HepG2 (cell line): Measurements from ENCODE around the gene SATB2. TPM values are rescaled to one million over a fixed set of nuclear protein-coding genes. Genes with fewer than 3 reads are reported as not detected.

Source experiments
- CBFB ChIP-seq: sonication (generic); formaldehyde crosslinking; IDR thresholded peaks from 2 replicates; pipeline ENCODE4 v1.4.0; 2020; ENCODE audit warnings: missing genetic modification reagents
- CEBPB ChIP-seq: IDR thresholded peaks from 2 replicates; pipeline ENCODE4 v1.6.1; 2011; ENCODE audit warnings: low read depth, low read length, improper control_type of control experiment, borderline replicate concordance
- EP300 ChIP-seq, 3 experiments: sonication (generic) in 1 of 3; formaldehyde crosslinking in 1 of 3; IDR thresholded peaks; 2 replicates each; pipeline versions ENCODE4 v1.5.1 to v1.6.1; 2011 to 2020; ENCODE audit warnings: low read depth in 2 of 3, low read length in 2 of 3, borderline replicate concordance in 1 of 3, improper control_type of control experiment in 1 of 3, mild to moderate bottlenecking in 1 of 3, missing genetic modification reagents in 1 of 3, moderate library complexity in 1 of 3
- ESRRA ChIP-seq: sonication (generic); formaldehyde crosslinking; IDR thresholded peaks from 2 replicates; pipeline ENCODE4 v1.5.1; 2020; ENCODE audit warnings: mild to moderate bottlenecking, low read depth, missing genetic modification reagents
- GLMP ChIP-seq: sonication (generic); formaldehyde crosslinking; IDR thresholded peaks from 2 replicates; pipeline ENCODE4 v1.9.0; 2021; ENCODE audit warnings: missing genetic modification reagents, mild to moderate bottlenecking, borderline replicate concordance
- KLF13 ChIP-seq: sonication (generic); formaldehyde crosslinking; IDR thresholded peaks from 2 replicates; pipeline ENCODE4 v1.4.0; 2020; ENCODE audit warnings: mild to moderate bottlenecking, missing genetic modification reagents
- KMT2B ChIP-seq: IDR thresholded peaks from 2 replicates; pipeline ENCODE4 v1.6.1; 2016; ENCODE audit warnings: missing genetic modification reagents, missing compliant biosample characterization
- PREB ChIP-seq: sonication (generic); formaldehyde crosslinking; IDR thresholded peaks from 2 replicates; pipeline ENCODE4 v1.4.0; 2020; ENCODE audit warnings: missing genetic modification reagents
- RAD51 ChIP-seq: fragments of 450-650 bp; IDR thresholded peaks from 2 replicates; pipeline ENCODE4 v1.6.1; 2016; ENCODE audit warnings: borderline replicate concordance
- RBM39 ChIP-seq: fragments of 200-400 bp; formaldehyde crosslinking; IDR thresholded peaks from one replicate; pipeline ENCODE4 v1.6.1; 2018; ENCODE audit warnings: antibody characterized with exemption, mild to moderate bottlenecking, low read depth, low read length; ENCODE audit not compliant: poor library complexity, severe bottlenecking
- SIX4 ChIP-seq: sonication (generic); formaldehyde crosslinking; IDR thresholded peaks from 2 replicates; pipeline ENCODE4 v1.4.0; 2020; ENCODE audit warnings: missing genetic modification reagents
- SKIL ChIP-seq: sonication (generic); formaldehyde crosslinking; IDR thresholded peaks from 2 replicates; pipeline ENCODE4 v1.8.0; 2022; ENCODE audit warnings: missing genetic modification reagents, mild to moderate bottlenecking, moderate library complexity, borderline replicate concordance
- TAF15 ChIP-seq: fragments of 200-400 bp; formaldehyde crosslinking; IDR thresholded peaks from one replicate; pipeline ENCODE4 v1.6.1; 2018; ENCODE audit warnings: mild to moderate bottlenecking, low read depth, low read length; ENCODE audit not compliant: poor library complexity, severe bottlenecking
- TEAD2 ChIP-seq: sonication (generic); formaldehyde crosslinking; IDR thresholded peaks from 2 replicates; pipeline ENCODE4 v1.9.0; 2021; ENCODE audit warnings: missing genetic modification reagents
- WIZ ChIP-seq: sonication (generic); formaldehyde crosslinking; IDR thresholded peaks from 2 replicates; pipeline ENCODE4 v1.5.1; 2020; ENCODE audit warnings: mild to moderate bottlenecking, missing genetic modification reagents
- ZBTB7A ChIP-seq: sonication (generic); formaldehyde crosslinking; IDR thresholded peaks from 2 replicates; pipeline ENCODE4 v1.8.0; 2022; ENCODE audit warnings: mild to moderate bottlenecking, missing genetic modification reagents
- ZIK1 ChIP-seq: sonication (generic); formaldehyde crosslinking; IDR thresholded peaks from 2 replicates; pipeline ENCODE4 v1.5.0; 2020; ENCODE audit warnings: mild to moderate bottlenecking, low read depth, missing genetic modification reagents, borderline replicate concordance
- ZNF136 ChIP-seq: sonication (generic); formaldehyde crosslinking; IDR thresholded peaks from 2 replicates; pipeline ENCODE4 v1.8.1; 2022; ENCODE audit warnings: low read depth, mild to moderate bottlenecking, moderate library complexity, missing genetic modification reagents
- ZNF282 ChIP-seq: fragments of 450-650 bp; IDR thresholded peaks from 2 replicates; pipeline ENCODE4 v1.6.1; 2018; ENCODE audit not compliant: partially characterized antibody
- ZNF777 ChIP-seq: sonication (generic); formaldehyde crosslinking; IDR thresholded peaks from 2 replicates; pipeline ENCODE4 v1.4.0; 2020; ENCODE audit warnings: missing genetic modification reagents
- ZNF841 ChIP-seq: sonication (generic); formaldehyde crosslinking; IDR thresholded peaks from 2 replicates; pipeline ENCODE4 v1.8.1; 2023; ENCODE audit warnings: missing genetic modification reagents, borderline replicate concordance
- ZSCAN12 ChIP-seq: sonication (generic); formaldehyde crosslinking; IDR thresholded peaks from 2 replicates; pipeline ENCODE4 v1.9.0; 2021; ENCODE audit warnings: mild to moderate bottlenecking, missing genetic modification reagents
- polyA plus RNA-seq, 8 experiments: library from polyadenylated mRNA; depleted of rRNA in 3 of 8; stranded (reverse) in 7 of 8; unstranded in 1 of 8; fragments of >200 nt; fragmentation: Illumina TruSeq in 4 of 8; extraction: Trizol in 4 of 8; gene quantifications; 2 replicates each; pipeline versions ENCODE4 v1.2.1 to v1.2.3, GENCODE V29; 2011 to 2016; ENCODE audit warnings: low read depth in 4 of 8, missing spikeins in 1 of 8, mixed read lengths in 1 of 8; ENCODE audit not compliant: insufficient read depth in 1 of 8
- total RNA-seq, 5 experiments: library from RNA; depleted of rRNA; stranded (reverse); fragments of >200 nt; fragmentation: Illumina TruSeq; extraction: Trizol; gene quantifications; 2 replicates each; pipeline ENCODE4 v1.2.3, GENCODE V29; 2016; ENCODE audit warnings: low read depth in 1 of 5
- TF ChIP-seq, protein P1 (sequence below): sonication (generic); formaldehyde crosslinking; IDR thresholded peaks from 2 replicates; pipeline ENCODE4 v1.5.1; 2020; ENCODE audit warnings: missing genetic modification reagents, mild to moderate bottlenecking, borderline replicate concordance
- TF ChIP-seq, protein P2 (sequence below): sonication (generic); formaldehyde crosslinking; IDR thresholded peaks from 2 replicates; pipeline ENCODE4 v1.5.0; 2020; ENCODE audit warnings: missing genetic modification reagents

Gene SATB2
- total and polyA plus RNA-seq, 2 of the 13 experiments (the other 11 are each of a cell fraction or from before 2014, with no cell fraction given): 2.5 to 5.5 TPM

DNA sequence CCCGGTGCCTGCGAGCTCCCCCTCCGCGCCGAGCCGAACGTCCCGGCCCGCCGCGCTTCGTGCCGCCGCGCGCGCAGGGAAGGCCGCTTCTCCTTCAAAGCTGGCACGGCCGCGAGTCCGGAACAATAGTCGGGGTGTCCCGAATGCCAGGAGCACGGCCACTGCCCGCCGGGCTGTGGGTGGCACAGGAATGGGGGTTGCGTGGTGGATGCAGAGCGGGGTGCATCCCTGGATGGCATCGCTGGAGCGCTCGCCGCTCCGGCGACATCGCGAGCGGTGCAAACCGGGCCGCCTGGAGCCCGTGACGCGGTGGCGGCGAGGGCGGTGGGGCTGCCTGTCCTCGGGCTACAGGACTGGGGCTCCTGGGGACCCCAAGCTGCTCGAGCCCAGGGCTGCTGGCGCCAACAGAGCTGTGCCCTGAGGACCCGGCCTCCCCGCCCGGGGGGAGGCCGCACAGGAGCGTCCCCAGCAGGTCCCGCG, 1.1 kb upstream of the SATB2 start (continued):
- TF ChIP-seq SKIL (no peak), GLMP (CRISPR knock-in tag) (no peak), CBFB (CRISPR knock-in tag) (0 out of 2 replicates have a peak, but pooled peaks have one; percentile 2), SIX4 (CRISPR knock-in tag) (0 out of 2 replicates have a peak, but pooled peaks have one; percentile 20), TAF15 (no peak), ZNF136 (CRISPR knock-in tag) (no peak), CEBPB (no peak), PREB (no peak), KMT2B (no peak), ZSCAN12 (no peak), KLF13 (CRISPR knock-in tag) (no peak), ZNF841 (no peak), RBM39 (no peak), RAD51 (no peak), ZIK1 (CRISPR knock-in tag) (no peak), ZBTB7A (CRISPR knock-in tag) (no peak), ZNF282 (no peak), EP300 (IDR thresholded peaks at IDR 0.05; ENCODE audit: low read depth in 2 of 2, low read length in 2 of 2) (no peak), EP300 (CRISPR knock-in tag; IDR thresholded peaks at IDR 0.05; ENCODE audit: borderline replicate concordance) (no peak), ESRRA (CRISPR knock-in tag) (no peak), ZNF777 (CRISPR knock-in tag) (peak; percentile 80), TEAD2 (no peak), WIZ (no peak)
- TF ChIP-seq, protein P1, sequence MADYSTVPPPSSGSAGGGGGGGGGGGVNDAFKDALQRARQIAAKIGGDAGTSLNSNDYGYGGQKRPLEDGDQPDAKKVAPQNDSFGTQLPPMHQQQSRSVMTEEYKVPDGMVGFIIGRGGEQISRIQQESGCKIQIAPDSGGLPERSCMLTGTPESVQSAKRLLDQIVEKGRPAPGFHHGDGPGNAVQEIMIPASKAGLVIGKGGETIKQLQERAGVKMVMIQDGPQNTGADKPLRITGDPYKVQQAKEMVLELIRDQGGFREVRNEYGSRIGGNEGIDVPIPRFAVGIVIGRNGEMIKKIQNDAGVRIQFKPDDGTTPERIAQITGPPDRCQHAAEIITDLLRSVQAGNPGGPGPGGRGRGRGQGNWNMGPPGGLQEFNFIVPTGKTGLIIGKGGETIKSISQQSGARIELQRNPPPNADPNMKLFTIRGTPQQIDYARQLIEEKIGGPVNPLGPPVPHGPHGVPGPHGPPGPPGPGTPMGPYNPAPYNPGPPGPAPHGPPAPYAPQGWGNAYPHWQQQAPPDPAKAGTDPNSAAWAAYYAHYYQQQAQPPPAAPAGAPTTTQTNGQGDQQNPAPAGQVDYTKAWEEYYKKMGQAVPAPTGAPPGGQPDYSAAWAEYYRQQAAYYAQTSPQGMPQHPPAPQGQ (CRISPR knock-in tag): no peak
- TF ChIP-seq, protein P2, sequence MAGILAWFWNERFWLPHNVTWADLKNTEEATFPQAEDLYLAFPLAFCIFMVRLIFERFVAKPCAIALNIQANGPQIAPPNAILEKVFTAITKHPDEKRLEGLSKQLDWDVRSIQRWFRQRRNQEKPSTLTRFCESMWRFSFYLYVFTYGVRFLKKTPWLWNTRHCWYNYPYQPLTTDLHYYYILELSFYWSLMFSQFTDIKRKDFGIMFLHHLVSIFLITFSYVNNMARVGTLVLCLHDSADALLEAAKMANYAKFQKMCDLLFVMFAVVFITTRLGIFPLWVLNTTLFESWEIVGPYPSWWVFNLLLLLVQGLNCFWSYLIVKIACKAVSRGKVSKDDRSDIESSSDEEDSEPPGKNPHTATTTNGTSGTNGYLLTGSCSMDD (CRISPR knock-in tag): no peak
